Measurements from ENCODE around the gene ERV3-1.
A peak's percentile ranks its signal among the peaks of the same experiment; 100 is the strongest.
"Not testable (repeated sequence)": the region's sequence is repeated elsewhere in the genome, so short reads cannot be mapped to it uniquely, and the experiment has no call there.

Gene ERV3-1

DNA sequence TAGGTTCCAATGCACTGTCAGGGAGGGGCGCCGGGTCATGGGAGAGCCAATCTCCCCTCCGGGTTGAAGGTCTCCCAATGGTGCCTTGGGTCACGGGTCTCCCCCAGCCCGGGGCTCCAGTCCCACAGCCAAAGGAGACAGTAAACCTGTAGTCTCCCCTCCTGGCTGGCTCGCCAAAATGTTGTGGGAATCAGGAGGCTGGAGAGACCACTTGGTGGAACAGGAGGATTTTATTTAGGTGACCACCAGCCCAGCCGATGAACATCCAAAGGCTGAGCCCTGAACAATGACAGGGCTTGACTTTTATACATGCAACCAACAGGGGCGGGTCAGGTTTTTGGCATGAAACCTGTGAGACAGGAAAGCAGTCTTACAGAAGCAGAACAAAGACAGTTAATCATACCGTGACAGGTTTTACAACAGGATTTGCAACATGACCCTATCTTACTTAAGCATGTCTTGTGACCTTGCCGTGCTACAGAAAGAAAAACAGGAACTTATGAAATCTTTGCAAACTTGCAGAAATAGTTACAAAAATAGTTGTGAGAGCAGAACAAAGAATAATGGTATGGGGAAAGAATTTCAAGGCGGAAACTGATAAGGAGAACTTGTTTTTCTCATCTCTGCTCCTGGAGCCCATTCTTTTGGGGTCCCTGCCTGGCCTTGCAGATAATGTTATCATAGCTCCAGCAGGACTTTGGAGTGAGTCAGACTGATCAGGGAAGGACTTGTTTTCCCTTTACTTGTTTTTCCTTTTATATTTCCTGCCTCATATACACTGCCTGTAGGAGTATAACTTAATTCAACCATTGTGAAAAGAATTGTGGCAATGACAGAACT, 7.1 kb downstream of the ERV3-1 start:
- peak; percentile 2 for DNase-seq

DNA sequence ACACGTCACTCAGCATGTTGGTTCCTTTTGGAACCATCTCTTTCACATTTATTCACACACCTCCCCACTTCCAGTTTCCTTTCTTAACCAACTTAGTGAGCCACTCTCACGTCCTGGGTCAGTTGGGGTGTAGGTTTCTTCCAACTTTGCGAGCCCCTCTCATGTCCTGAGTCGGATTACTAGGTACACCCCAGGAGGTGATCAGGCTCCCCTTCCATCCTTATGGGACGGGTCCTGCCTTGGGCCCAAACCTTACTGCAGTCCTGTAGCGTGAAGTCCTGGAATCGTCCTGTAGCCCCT, 7.7 kb downstream of the ERV3-1 start:
- DNase-seq = no peak

DNA sequence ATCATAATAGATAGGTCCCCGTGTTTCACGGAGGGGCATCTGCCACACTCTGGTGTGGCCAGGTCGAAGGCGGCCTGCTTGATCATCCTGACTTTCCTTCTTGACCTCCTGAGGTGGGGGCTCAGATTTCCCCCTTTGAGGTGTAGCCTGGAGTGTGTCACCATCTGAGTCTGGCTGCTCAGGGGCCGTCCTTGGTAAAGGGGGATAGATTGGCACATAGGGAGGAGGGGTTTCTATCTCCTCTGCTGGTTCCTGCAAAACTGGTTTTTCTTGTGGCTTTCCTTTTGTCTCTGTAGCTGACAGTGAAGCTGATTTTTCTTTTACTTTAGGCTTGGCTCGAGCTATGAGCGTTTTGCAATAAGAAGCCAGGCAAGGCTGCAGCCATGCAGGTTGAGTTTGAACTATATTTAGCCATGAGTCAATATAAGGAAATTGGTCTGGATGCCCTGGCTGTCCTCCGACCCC, 8.5 kb downstream of the ERV3-1 start:
- DNase-seq = peak; percentile 62

DNA sequence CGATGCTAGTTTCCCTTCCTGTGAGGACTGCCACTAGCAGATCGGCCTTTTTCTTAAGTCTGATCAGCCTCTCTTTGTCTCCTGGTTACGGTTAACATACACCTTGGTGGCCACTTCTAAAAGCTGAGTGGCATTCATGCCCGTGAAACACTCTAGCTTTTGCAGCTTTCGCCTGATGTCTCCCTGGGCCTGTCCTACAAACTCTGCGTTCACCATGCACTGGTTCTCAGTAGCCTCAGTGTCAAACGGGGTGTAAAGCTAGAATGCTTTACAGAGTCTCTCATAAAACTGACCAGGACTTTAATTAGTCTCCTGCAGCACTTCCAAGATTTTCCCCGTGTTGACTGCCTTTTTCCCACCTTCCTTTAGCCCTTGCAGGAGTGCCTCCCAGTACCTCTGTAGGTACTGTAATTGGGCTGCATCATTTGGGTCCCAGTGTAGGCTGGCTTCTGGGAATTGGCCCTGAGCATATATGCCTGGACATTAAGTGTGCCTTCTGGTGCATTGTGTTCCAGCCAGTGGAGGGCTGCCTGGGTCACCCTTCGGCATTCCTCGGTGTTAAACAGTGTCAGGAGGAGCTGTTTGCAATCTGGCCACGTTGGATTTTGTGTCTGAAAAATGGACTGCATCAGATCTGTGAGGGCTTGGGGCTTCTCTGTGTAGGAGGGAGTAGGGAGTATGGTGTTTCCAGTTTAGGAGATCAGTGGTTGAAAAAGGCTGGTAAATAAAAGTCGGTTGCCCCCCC, 9.2 kb downstream of the ERV3-1 start:
- DNase-seq = no peak

GRCh38 chr7:64996305-64996704, 10.2 kb downstream of the ERV3-1 start:
- no peak for DNase-seq

- DNase-seq = no peak
Measured at GRCh38 chr7:64993901-64994300, 12.6 kb downstream of the ERV3-1 start.

DNA sequence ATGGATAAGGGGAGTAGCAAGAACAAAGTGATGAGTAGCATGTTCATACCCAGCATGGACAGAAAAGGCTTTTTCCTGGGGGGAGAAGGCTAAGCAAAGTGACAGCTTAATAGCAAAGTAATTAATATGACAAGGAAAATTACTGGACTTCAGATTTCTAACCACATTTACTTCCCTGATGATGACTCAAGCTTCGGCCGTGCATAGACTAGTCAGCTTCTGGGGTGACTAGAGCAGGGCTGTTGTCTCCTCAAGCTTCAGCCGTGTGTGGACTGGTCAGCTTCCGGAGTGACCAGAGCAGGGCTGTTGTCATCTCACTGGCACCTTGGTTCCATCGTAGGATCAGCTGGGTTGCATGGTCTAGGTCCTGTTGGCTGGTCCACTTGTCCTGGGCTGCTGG, 13.5 kb downstream of the ERV3-1 start:
- DNase-seq = no peak

DNA sequence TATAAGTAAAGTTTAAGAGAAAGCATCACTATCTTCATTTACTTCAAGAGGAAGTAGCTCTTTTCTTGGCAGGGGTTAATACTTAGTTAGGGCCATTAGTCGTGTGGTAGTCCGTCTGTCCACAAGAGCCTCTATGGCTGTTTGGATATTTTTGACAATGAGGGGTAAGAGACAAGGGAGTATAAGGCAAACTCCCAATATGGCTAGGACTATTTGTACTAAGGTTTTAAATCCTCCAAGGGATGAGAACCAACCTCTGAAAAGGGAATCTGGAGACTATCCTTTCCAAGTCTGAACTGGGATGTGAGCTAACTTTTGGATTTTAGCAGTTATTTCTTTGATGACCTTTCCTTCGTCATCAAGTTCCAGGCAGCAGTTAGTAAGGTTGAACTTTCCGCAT, 15.6 kb downstream of the ERV3-1 start, which contains the start of gene ZNF117:
Gene ZNF117 (minus strand): TSS at position 101 of the 400 bp plus-strand sequence.
- DNase-seq = no peak

DNA sequence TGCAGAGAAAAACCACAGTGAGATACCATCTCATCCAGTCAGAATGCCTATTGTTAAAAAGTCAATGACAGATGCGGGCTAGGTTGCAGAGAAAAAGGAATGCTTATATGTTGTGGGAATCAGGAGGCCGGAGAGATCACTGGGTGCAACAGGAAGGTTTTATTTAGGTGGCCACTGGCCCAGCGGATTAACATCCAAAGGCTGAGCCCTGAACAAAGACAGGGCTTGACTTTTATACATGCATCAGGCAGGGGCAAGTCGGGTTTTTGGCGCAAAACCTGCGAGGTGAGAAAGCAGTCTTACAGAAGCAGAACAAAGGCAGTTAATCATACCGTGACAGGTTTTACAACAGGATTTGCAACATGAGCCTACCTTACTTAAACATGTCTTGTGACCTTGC, 16.3 kb downstream of the ERV3-1 start:
- no peak for DNase-seq

- DNase-seq = no peak
Measured at GRCh38 chr7:64978497-64979203, 27.8 kb downstream of the ERV3-1 start.

DNA sequence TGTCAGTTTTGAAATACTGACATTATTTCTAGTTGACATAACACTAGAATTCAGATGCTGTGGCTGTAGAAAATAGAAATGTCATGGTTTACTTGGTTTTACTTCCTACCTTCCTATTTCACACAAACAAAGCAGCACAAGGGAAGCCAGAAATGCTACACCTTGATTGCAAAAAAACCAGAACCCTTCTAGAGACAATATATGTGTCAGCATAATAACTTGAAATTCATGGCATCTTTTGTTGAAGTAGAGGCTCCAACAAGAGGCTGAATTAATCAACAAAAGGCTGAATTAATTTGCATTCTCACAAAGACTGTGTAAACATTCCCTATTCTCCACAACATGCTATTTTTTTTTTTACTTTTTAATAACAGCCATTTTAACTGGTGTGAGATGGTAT, 40.9 kb downstream of the ERV3-1 start:
- no peak for DNase-seq

DNA sequence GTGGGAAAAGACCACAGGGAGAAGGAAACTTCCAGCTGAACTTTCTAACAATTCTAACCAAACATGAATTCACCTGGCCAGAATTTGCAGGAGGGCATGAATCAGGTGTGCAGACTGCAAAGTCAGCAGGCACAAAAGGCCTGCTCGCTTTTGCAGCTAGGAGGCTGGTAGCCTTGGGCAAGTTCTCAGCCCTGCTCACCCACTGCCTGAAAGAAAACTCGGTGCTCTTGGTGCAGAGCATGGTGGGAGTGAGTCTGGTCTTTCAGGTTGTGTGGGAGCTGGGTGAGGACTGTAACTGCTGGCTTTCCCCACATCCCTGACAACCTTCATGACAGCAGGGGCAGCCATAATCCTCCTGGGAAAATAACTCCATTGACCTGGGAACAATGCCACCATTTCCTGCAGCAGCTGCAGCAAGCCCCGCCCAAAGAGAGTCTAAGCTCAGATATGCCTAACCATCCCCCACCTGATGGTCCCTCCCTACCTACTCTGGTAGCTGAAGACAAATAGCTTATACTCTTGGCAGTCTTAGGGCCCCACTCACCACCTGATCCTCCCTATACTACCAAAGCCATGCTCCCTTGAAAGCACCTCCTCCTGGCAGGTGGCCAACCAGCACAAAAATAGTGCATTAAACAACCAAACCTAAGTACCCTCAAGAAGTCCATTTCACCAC, 47.3 kb downstream of the ERV3-1 start:
- peak; percentile 96 for DNase-seq

GRCh38 chr7:64951250-64951848, 55.1 kb downstream of the ERV3-1 start:
- peak; percentile 70 for DNase-seq

DNA sequence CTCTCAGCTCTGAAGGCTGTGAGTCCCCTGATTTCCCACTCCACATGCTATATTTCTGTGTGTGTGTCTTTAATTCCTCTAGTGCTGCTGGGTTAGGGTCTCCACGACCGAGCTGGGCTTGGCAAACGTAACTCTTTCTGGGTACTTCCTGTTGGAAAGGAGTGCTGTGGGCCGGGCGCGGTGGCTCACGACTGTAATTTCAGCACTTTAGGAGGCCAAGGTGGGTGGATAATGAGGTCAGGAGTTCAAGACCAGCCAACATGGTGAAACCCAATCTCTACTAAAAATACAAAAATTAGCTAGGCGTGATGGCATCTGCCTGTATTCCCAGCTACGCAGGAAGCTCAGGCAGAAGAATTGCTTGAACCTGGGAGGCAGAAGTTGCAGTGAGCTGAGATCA, 55.8 kb downstream of the ERV3-1 start:
- DNase-seq = not testable (repeated sequence)

- not testable (repeated sequence) for DNase-seq
Measured at GRCh38 chr7:64948774-64949173, 57.7 kb downstream of the ERV3-1 start.

GRCh38 chr7:64947252-64948000, 59.1 kb downstream of the ERV3-1 start:
- no peak for DNase-seq

- DNase-seq = no peak
Measured at GRCh38 chr7:64946772-64947171, 59.7 kb downstream of the ERV3-1 start.

DNA sequence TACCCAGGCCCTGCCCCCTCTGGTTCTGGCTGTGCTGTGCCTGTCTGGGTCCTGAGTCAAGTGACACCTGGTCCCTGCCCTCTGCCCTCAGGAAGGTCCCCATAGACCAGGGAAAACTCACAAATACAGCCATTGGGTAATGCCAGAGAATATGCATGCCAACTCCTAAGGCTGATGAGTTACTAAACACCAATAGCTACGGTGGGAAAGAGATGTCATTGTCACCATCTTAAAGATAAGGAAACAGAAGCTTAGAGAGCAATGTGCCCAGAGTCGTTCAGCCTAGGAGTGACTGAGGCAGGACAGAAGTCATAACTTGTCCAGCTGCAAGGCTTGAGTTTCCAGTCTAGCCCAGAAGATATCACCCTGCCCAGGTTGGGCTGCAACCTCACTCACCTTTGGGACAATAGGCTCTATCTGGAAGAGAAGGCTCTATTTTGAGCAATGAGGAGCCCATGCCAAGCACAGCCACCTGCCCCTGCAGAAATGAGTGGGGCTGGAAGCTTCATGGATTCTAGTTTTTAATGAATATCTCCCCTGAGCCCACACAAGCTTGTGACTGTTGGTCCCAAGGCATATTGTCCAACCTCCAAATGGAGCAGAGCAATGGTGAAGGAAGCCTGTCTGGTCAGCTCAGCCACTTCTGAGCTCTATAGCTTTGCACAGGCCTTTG, 60.8 kb downstream of the ERV3-1 start:
- no peak for DNase-seq

DNA sequence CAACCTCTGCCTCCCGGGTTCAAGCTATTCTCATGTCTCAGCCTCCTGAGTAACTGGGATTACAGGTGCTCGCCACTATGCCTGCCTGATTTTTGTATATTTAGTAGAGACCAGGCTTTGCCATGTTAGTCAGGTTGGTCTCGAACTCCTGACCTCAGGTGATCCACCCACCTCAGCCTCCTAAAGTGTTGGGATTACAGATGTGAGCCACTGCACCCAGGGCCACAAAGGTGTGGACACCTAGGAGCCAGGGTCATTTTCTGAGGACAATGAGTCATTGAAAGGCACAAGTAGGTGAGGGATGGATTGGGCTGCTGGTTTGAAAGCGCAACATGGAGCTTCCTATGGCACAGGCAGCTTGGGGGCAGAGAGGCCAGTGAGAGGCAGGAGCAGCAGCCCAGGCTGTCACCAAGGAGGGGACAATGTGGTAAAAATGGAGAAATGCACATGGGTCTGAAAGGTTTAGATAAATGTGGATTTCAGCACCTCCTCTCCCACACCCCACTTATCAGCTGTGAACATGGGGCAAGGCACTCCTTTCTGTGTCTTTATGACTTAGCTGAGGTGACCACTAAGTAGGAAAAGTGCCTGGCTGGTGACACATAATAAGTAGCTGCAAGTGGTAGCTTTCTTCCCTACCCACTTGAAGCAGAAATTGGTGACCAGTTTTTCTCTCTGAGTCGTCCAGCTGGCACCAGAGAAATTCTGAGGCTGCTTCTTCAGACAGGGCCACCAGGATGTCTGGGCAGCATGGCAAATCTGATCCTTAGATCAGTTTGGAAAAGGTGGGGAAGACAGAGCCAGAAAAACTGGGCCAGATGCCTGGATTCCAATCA, 61.6 kb downstream of the ERV3-1 start:
- not testable (repeated sequence) for DNase-seq
